Endodermal cell (in vitro differentiated cells): Measurements from ENCODE around the gene OR7C1. TPM values are rescaled to one million over a fixed set of nuclear protein-coding genes. Genes with fewer than 3 reads are reported as not detected.
"Not testable (repeated sequence)": the region's sequence is repeated elsewhere in the genome, so short reads cannot be mapped to it uniquely, and the experiment has no call there.

Experiments used
- DNase-seq: peaks from one replicate; pipeline ENCODE4 v3.0.0-alpha.2; 2017
- H3K27ac ChIP-seq: 2 replicates; pipeline ENCODE4 v1.5.1; 2013; ENCODE audit warnings: mild to moderate bottlenecking, low read depth, low read length, moderate library complexity
- H3K27me3 ChIP-seq: 2 replicates; pipeline ENCODE4 v1.6.1; 2013; ENCODE audit warnings: mild to moderate bottlenecking, low read length, moderate library complexity; ENCODE audit not compliant: insufficient read depth, control insufficient read depth, poor library complexity, severe bottlenecking
- H3K36me3 ChIP-seq: 2 replicates; pipeline ENCODE4 v1.7.0; 2013; ENCODE audit warnings: mild to moderate bottlenecking, low read length, moderate library complexity; ENCODE audit not compliant: control insufficient read depth, insufficient read depth
- H3K4me1 ChIP-seq: one replicate; pipeline ENCODE4 v1.7.0; 2013; ENCODE audit warnings: low read length; ENCODE audit not compliant: control insufficient read depth, insufficient read depth
- H3K4me3 ChIP-seq: 2 replicates; pipeline ENCODE4 v1.5.1; 2013; ENCODE audit warnings: mild to moderate bottlenecking, low read length, moderate library complexity
- H3K9ac ChIP-seq: 2 replicates; pipeline ENCODE4 v1.6.1; 2013; ENCODE audit warnings: mild to moderate bottlenecking, low read length, moderate library complexity; ENCODE audit not compliant: poor library complexity, severe bottlenecking; ENCODE audit errors: extremely low read depth
- H3K9me3 ChIP-seq: 2 replicates; pipeline ENCODE4 v1.6.1; 2013; ENCODE audit warnings: mild to moderate bottlenecking, low read length, moderate library complexity; ENCODE audit not compliant: control insufficient read depth
- H3K27ac Mint-ChIP-seq: 2 replicates; pipeline ENCODE4 v1.8.0; 2020; ENCODE audit warnings: mixed read lengths
- H3K27me3 Mint-ChIP-seq: 2 replicates; pipeline ENCODE4 v1.8.0; 2021; ENCODE audit warnings: mild to moderate bottlenecking, mixed read lengths; ENCODE audit not compliant: insufficient read depth
- H3K36me3 Mint-ChIP-seq: 2 replicates; pipeline ENCODE4 v1.8.0; 2020; ENCODE audit warnings: low read depth, mixed read lengths
- H3K4me1 Mint-ChIP-seq: 2 replicates; pipeline ENCODE4 v1.8.0; 2020; ENCODE audit warnings: mixed read lengths
- H3K4me3 Mint-ChIP-seq: 2 replicates; pipeline ENCODE4 v1.8.0; 2020; ENCODE audit warnings: mild to moderate bottlenecking, moderate library complexity, mixed read lengths
- H3K9me3 Mint-ChIP-seq: 2 replicates; pipeline ENCODE4 v1.8.0; 2020; ENCODE audit warnings: mild to moderate bottlenecking, mixed read lengths
- CTCF ChIP-seq: fragments of 200-600 bp; sonication (generic); conservative IDR thresholded peaks from 2 replicates; pipeline ENCODE4 v1.5.0; 2021; ENCODE audit warnings: antibody characterized with exemption, mild to moderate bottlenecking
- WGBS, 2 experiments: methylation state at CpG; one replicate each; pipeline versions ENCODE4 v1.1.5 to v1.1.7; 2013; ENCODE audit warnings: missing lambda C conversion rate in 2 of 2, mixed read lengths in 1 of 2; ENCODE audit not compliant: insufficient coverage in 1 of 2, insufficient read length in 1 of 2; 5-methylcytosine and 5-hydroxymethylcytosine counted together
- total RNA-seq, 2 donors: library from RNA; stranded (reverse); fragmentation: NEBNext Ultra II Directional in 1 of 2; extraction: Animal tissue kit (Norgen Biotek cat#: 25700) in 1 of 2; gene quantifications; 2 replicates in 1 of 2; 3 replicates in 1 of 2; pipeline ENCODE4 v1.2.1, GENCODE V29; 2021

OR7C1 gene
- total RNA-seq, 2 donors from 2014 or later, result not detected

- H3K9me3 Mint-ChIP-seq, result peaks cover 61% of the 10 kb centered on the region
- H3K27me3 ChIP-seq, result no peaks in the 10 kb centered on the region
- peaks cover 80% of the 10 kb centered on the region for H3K9me3 ChIP-seq
- no peaks in the 10 kb centered on the region for H3K36me3 Mint-ChIP-seq
- no peaks in the 10 kb centered on the region for H3K36me3 ChIP-seq
- no peak overlapping the region for H3K27ac Mint-ChIP-seq
- 54 to 71% methylated on average over 4 to 5 of the region's 5 CpGs for WGBS, 2 experiments
- no peak for DNase-seq
- H3K9ac ChIP-seq, result no peak overlapping the region
- H3K27me3 Mint-ChIP-seq, result no peaks in the 10 kb centered on the region
- no peaks in the 10 kb centered on the region for H3K4me1 ChIP-seq
- no peak overlapping the region for H3K4me3 Mint-ChIP-seq
- no peaks in the 10 kb centered on the region for H3K4me1 Mint-ChIP-seq
- H3K4me3 ChIP-seq, result no peak overlapping the region
- no peak for TF ChIP-seq CTCF
- no peak overlapping the region for H3K27ac ChIP-seq
Measured at GRCh38 chr19:14795078-14795721, 39.8 kb downstream of the OR7C1 start.

GRCh38 chr19:14792250-14792649 is 42.7 kb downstream of the OR7C1 start:
- not testable (repeated sequence) for H3K27ac Mint-ChIP-seq, H3K4me1 Mint-ChIP-seq, H3K27me3 Mint-ChIP-seq, DNase-seq, H3K4me3 Mint-ChIP-seq, H3K27me3 ChIP-seq, H3K4me1 ChIP-seq, H3K27ac ChIP-seq, H3K4me3 ChIP-seq, H3K9ac ChIP-seq, H3K36me3 Mint-ChIP-seq, H3K36me3 ChIP-seq
- H3K9me3 Mint-ChIP-seq, result peaks cover 45% of the 10 kb centered on the region
- H3K9me3 ChIP-seq, result peaks cover 67% of the 10 kb centered on the region
- WGBS, 2 experiments, result 76 to 77% methylated on average over 6 of the region's 6 CpGs

- TF ChIP-seq CTCF, result peak; percentile 85
- H3K27me3 ChIP-seq, result no peaks in the 10 kb centered on the region
- peak; percentile 87 for DNase-seq
- no peaks in the 10 kb centered on the region for H3K36me3 ChIP-seq
- H3K27ac Mint-ChIP-seq, result no peak overlapping the region
- peaks cover 28% of the 10 kb centered on the region for H3K9me3 ChIP-seq
- H3K27me3 Mint-ChIP-seq, result peaks cover 1% of the 10 kb centered on the region
- H3K4me1 Mint-ChIP-seq, result no peaks in the 10 kb centered on the region
- H3K9ac ChIP-seq, result no peak overlapping the region
- no peak overlapping the region for H3K4me3 Mint-ChIP-seq
- no peak overlapping the region for H3K27ac ChIP-seq
- WGBS, 2 experiments, result 68 to 70% methylated on average over 4 to 18 of the region's 18 CpGs
- H3K9me3 Mint-ChIP-seq, result peaks cover 27% of the 10 kb centered on the region
- no peaks in the 10 kb centered on the region for H3K4me1 ChIP-seq
- no peak overlapping the region for H3K4me3 ChIP-seq
- H3K36me3 Mint-ChIP-seq, result no peaks in the 10 kb centered on the region
Measured at GRCh38 chr19:14786421-14786851, 48.5 kb downstream of the OR7C1 start.

DNA sequence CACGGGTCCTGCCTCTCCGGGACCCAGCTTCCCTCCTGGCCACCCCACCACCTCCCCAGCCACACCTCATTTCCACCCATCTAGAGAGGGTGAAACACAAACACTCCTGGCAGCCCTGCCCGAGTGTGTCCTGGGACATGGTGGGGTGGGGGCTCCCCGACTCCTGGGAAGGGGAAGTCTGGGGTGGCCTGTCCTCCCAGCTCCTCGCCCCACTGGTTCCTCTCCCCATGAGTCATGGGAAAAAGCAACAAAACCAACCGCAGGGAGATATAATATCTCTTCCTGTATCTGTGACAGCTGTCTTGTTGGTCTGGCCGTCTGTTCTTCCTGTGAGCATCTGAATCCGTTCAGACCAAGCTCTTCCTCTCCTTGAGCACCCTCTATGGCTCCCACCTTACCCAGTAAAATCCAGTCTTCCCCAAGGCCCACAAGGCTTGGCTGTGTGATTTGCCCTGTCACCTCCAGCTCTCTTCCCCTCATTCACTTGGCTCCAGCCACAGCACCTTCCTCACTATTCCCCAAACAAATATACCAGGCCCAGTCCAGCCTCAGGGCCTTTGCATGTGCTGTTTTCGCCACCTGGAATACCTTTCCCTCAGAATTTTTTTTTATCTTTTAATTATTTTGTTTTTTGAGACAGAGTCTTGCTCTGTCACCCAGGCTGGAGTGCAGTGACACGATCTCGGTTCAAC is 49.7 kb downstream of the OR7C1 start:
- not testable (repeated sequence) for H3K4me1 Mint-ChIP-seq, H3K27ac ChIP-seq, H3K4me3 ChIP-seq, H3K9ac ChIP-seq, H3K4me1 ChIP-seq, H3K36me3 Mint-ChIP-seq, H3K4me3 Mint-ChIP-seq, H3K27ac Mint-ChIP-seq, H3K36me3 ChIP-seq, H3K27me3 Mint-ChIP-seq, H3K27me3 ChIP-seq
- H3K9me3 ChIP-seq, result peaks cover 17% of the 10 kb centered on the region
- peaks cover 23% of the 10 kb centered on the region for H3K9me3 Mint-ChIP-seq
- WGBS, 2 experiments, result 63 to 81% methylated on average over 5 to 8 of the region's 11 CpGs
- peak; percentile 17 for DNase-seq

DNA sequence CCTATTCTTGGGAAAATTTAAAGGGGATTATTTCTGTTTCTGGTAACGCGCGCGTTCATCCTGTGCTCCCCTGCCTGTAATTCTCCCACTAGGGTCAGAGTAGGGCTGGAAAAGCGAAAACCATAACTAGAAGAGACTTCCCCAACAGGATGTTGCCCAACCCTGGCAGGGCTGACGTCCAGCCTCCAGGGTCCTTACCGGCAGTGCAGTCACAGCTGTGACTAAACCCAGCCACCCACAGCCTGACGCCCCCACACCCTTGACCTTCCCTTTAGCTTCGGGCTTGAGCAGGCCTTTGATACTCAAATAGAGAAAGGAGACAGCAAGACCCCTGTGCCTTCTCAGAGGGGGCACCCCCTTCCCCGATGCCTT is 50.3 kb downstream of the OR7C1 start:
- not testable (repeated sequence) for H3K36me3 Mint-ChIP-seq, H3K4me1 ChIP-seq, H3K4me3 ChIP-seq, H3K4me1 Mint-ChIP-seq, DNase-seq, H3K36me3 ChIP-seq, H3K27ac Mint-ChIP-seq, H3K27me3 ChIP-seq, H3K27me3 Mint-ChIP-seq, H3K9ac ChIP-seq, H3K4me3 Mint-ChIP-seq, H3K27ac ChIP-seq
- H3K9me3 Mint-ChIP-seq, result peaks cover 20% of the 10 kb centered on the region
- 78 to 92% methylated on average over 3 to 8 of the region's 10 CpGs for WGBS, 2 experiments
- H3K9me3 ChIP-seq, result peaks cover 11% of the 10 kb centered on the region
